Stimulated activated naive CD8-positive, alpha-beta T cell treated with anti-CD3 and anti-CD28 coated beads, Interleukin-15, Interleukin-2, amounts not matched to agents 100 U/mL and 50 U/mL, for 24 hours (primary cell): Measurements from ENCODE around the gene TRA2A.
"Not testable (repeated sequence)": the region's sequence is repeated elsewhere in the genome, so short reads cannot be mapped to it uniquely, and the experiment has no call there.

ENCODE experiments used
- ATAC-seq: fragments of 150-1000 bp; cut with Tn5 transposase; one replicate; pipeline ENCODE4 v1.10.0; 2021
- DNase-seq: peaks from one replicate; pipeline ENCODE4 v3.0.0; 2021

Gene TRA2A

GRCh38 chr7:23531794-23532489 lies at the start of gene TRA2A:
TRA2A (minus strand) TSS chr7:23531981; CDS start chr7:23531824, 157 bp downstream.
- DNase-seq (peak; percentile 97), ATAC-seq (peak; percentile 92)

- ATAC-seq (peak; percentile 71), DNase-seq (peak; percentile 70)
These were observed 38.9 kb upstream of the TRA2A start for GRCh38 chr7:23570592-23571200.

- ATAC-seq: no peak
These were observed 26.5 kb upstream of the TRA2A start for GRCh38 chr7:23558303-23558702.

GRCh38 chr7:23547662-23548061 lies 15.9 kb upstream of the TRA2A start:
- ATAC-seq (no peak), DNase-seq (no peak)

More at GRCh38 chr7:23558303-23558702, 26.5 kb upstream of the TRA2A start:
- no peak for DNase-seq

GRCh38 chr7:23546897-23547572 lies 15.3 kb upstream of the TRA2A start:
- DNase-seq: peak; percentile 69
- peak; percentile 76 for ATAC-seq

- ATAC-seq (no peak), DNase-seq (no peak)
These were observed 13.7 kb upstream of the TRA2A start for GRCh38 chr7:23545493-23545892.

GRCh38 chr7:23544913-23545354 lies 13.2 kb upstream of the TRA2A start:
- DNase-seq (no peak), ATAC-seq (peak; percentile 52)

GRCh38 chr7:23542752-23543151 lies 11.0 kb upstream of the TRA2A start:
- DNase-seq: no peak
- ATAC-seq: no peak

- DNase-seq (no peak), ATAC-seq (peak; percentile 36)
These were observed 7.7 kb upstream of the TRA2A start for GRCh38 chr7:23539494-23539907.

- ATAC-seq: no peak
These were observed 6.5 kb upstream of the TRA2A start for GRCh38 chr7:23538301-23538700.

GRCh38 chr7:23533238-23533604 lies 1.4 kb upstream of the TRA2A start:
- ATAC-seq (no peak), DNase-seq (no peak)

More at GRCh38 chr7:23538301-23538700, 6.5 kb upstream of the TRA2A start:
- no peak for DNase-seq

- no peak for ATAC-seq
- DNase-seq: no peak
These were observed 883 bp upstream of the TRA2A start for GRCh38 chr7:23532490-23533237.

GRCh38 chr7:23531050-23531793 lies 559 bp downstream of the TRA2A start:
- ATAC-seq (peak; percentile 57), DNase-seq (peak; percentile 74)

GRCh38 chr7:23530405-23530804 lies 1.4 kb downstream of the TRA2A start:
- DNase-seq: no peak
- ATAC-seq: no peak

GRCh38 chr7:23529262-23529859 lies 2.4 kb downstream of the TRA2A start:
- ATAC-seq: no peak
- no peak for DNase-seq

GRCh38 chr7:23525611-23526010 lies 6.2 kb downstream of the TRA2A start:
- DNase-seq, ATAC-seq: not testable (repeated sequence)

GRCh38 chr7:23524473-23524872 lies 7.3 kb downstream of the TRA2A start:
- DNase-seq: no peak
- ATAC-seq: no peak

GRCh38 chr7:23523486-23524075 lies 8.2 kb downstream of the TRA2A start:
- ATAC-seq: no peak
- DNase-seq: no peak

- ATAC-seq (no peak), DNase-seq (peak; percentile 13)
These were observed 11.2 kb downstream of the TRA2A start for GRCh38 chr7:23520582-23520981.

GRCh38 chr7:23514755-23515154 lies 17.0 kb downstream of the TRA2A start:
- DNase-seq (no peak), ATAC-seq (peak; percentile 49)

- not testable (repeated sequence) for ATAC-seq, DNase-seq
These were observed 18.0 kb downstream of the TRA2A start for GRCh38 chr7:23513746-23514145.
